T-helper 1 cell treated with Interleukin-12 subunit alpha and Interleukin-12 subunit beta and Interleukin-4 antibody, amounts not matched to agents 30 ng/mL and 1 ng/mL, for 36 hours (primary cell): ENCODE data around the gene CCDC68. TPM values are rescaled to one million over a fixed set of nuclear protein-coding genes. Genes with fewer than 3 reads are reported as not detected.
"Not testable (repeated sequence)": the region's sequence is repeated elsewhere in the genome, so short reads cannot be mapped to it uniquely, and the experiment has no call there.

Source experiments
- intact Hi-C: fragments of 100-400 bp; cut with micrococcal nuclease; formaldehyde crosslinking; loops from one replicate; pipeline ENCODE4 v1.15.1; 2024
- total RNA-seq: library from RNA; stranded (reverse); gene quantifications from 2 replicates; pipeline ENCODE4 v1.2.3, GENCODE V29; 2022

CCDC68 gene, protein sequence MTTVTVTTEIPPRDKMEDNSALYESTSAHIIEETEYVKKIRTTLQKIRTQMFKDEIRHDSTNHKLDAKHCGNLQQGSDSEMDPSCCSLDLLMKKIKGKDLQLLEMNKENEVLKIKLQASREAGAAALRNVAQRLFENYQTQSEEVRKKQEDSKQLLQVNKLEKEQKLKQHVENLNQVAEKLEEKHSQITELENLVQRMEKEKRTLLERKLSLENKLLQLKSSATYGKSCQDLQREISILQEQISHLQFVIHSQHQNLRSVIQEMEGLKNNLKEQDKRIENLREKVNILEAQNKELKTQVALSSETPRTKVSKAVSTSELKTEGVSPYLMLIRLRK
- total RNA-seq = not detected in 2 replicates

DNA sequence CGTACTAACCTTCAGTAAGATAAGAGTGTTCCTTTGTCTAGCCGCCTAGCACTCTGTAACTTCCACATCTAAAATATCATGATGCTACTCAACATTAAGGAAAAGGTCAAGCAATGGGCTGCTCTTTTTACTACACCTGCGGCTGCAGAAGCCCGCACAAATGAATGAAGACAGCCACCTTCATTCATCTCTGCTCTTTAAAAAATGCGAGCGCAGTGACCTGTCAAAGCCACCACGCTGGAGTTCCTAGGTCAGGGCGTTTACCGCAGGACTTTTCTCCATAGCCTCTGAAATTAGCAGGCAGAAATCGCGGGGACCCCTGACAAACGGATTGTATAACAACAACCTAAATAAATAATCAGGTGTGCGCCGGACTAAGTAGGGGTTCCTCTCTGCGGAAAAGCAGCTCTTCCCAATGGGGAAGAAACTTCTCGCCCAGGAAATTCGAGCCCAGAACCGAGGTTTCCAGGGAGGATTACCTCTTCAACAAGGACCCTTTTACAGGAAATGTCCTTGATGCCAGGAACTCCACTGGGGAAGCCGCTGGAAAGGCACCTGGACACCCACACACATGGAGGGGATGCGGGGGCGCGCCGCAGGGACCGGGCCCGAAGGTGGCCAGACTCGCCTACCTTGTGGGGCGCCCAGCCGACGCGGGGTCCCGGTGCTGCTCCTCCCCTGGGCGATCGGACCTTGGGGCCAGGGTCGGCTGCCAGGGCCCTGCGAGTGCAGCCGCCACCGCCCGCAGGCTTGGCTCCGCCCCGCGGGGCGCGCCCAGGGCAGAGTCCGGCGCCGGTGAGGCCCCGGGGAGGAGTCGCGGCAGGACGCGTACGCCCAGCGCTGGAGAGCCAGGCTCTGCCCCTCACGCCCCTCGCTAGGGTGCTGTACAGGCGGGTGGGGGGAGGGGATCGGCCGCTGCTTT is at the start of gene CCDC68:
TSS of gene CCDC68 (minus strand) at position 758 of the 922 bp plus-strand sequence. CDS start 16,670 bp downstream, outside the sequence.
- intact Hi-C loops = no loop called here

DNA sequence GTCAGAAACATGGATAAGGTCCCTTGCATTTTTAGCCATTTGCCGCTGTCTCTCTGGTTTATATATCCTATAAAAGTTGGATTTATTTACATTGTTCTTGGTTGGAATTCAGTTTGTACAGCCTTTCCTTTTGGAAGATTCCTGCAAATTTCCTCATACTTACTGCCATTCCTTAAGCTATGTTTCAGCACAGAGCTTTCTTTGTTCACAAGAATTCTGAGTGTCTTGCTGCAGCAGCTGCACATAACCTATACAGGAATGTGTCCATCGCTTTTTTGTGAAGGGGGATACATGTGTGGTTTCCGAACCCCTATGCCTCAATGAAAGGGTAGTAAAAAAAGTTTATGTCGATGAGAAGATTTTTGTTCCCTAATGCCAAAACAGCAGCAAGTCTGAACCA is 48.3 kb upstream of the CCDC68 start:
- intact Hi-C loops = no loop called here

DNA sequence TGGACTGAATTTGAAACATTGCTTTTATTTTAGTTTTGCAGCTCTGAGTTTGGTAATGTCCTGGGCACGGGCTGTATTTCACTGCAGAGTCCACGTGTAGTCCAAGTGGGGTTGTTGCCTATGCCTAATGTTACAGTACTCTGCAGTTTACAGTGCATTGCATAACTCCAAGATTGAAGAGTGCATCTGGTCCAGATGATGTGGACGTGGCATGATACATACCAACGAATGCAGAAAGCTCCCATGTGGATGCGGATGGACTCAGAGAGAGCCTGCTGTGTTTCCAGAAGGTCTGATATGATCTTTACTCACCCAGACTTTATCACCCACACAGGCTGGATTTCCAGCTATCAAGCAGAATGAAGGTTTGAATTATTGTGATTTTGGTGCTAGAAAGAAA is 44.4 kb upstream of the CCDC68 start:
- intact Hi-C loops = no loop called here

DNA sequence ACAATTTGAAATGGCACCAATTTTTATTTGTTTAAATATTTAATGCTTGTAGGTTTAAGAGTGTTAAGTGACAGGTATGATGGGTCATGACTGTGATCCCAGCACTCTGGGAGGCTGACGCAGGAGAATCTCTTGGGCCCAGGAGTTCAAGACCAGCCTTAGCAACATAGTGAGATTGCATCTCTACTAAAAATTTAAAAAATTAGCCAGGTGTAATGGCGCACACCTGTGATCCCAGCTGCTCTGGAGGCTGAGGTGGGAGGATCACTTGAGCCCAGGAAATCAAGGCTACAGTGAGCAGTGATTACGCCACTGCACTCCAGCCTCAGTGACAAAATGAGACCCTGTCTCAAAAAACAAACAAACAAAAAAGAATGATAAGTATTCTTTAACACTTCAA is 43.0 kb upstream of the CCDC68 start:
- intact Hi-C loops = no loop called here

DNA sequence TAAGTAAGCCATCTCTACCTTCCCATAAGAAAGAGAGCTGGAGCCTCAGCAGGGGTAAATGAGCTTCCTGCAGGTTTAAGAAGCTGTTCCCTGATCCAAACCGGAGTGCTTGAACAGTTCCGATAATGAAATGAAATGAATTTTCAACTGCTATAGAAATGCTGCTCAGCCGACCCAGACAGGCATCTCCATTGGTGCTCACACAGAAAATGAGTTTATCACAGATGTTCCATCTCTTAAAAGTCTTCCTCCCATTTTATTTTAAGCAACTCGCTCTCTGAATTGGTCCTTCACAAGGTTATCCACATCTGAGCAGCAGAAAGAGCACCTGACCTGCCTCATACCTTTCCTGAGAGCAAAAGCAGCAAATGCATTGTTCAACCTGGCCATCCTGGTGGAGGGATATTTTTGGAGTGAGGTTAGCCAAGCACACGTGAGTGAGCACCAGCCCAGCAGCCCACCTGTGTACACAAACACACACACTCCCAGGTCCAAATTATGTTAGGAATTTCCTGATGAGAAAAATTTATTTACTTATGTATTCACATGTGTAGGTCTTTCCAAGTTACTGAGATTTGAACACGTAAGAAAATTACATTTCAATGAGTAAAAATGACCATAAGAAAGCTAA is 42.2 kb upstream of the CCDC68 start:
- intact Hi-C loops = no loop called here

DNA sequence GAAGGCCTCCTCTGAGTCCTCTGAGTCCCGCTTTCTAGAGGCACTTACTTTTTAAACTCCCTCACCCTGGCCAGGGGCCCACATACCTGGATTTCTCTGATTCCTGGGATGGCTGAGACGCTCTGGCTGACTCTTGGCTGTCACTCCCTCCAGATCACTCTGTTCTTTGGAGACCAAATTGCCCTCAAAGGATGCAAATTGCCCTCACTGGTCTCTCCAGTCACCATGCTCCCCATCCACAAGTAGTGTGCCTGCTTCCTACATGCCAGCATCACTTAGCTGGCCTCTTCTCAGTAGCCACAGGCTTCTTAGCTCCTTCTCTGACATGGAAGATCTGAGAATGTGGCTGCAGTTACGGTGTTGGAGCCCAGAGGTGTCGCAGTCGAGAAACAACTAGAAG is 41.3 kb upstream of the CCDC68 start:
- intact Hi-C loops = no loop called here

DNA sequence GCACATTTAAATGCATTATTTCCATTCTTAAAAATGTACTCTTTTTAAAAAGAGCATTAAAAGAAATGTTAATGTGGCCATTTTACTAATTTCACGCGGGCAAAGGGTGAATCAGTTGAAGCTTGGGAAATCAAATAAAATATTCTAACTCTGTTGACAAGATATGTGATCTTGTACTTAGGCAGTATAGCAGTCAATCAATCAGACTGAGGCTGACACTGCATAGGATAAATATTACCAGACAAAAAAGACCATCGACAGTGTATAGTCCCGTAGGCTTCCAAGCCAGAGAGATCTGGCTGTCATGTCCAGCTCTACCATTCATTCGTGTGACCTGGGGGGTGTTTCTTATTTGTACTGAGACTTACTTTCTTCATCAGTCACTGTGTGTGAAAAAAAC is 39.8 kb upstream of the CCDC68 start:
- intact Hi-C loops = no loop called here

DNA sequence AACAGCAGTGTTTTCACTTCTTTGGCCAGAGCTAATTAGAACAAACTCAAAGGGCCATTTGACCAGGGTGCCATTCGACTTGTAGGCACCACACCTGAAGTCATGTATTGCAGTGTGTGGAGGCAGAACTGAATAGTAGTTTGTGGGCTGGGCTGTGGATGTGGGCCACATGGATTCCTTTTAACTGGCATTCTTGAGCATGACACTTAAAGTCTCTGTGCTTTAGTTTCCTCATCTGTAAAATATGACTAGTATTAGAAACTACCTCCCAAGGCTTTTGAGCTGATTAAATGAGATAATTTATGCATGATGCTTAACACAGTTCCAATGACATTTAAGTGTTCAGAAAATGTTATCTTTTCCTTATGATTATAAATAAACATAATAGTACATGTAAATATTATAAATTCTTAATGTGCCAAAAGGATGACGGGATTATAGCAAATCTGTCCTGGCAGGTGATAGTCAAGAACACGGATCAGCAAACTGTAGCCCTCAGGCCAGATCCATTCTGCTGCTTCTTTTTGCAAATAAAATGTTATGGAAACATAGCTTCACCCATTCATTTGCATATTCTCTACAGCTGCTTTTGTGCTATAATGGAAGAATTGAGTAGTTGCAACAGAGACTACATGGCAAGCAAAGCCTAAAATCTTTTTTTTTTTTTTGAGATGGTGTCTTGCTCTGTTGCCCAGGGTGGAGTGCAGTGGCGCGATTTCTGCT is 36.3 kb upstream of the CCDC68 start:
- intact Hi-C loops = no loop called here

DNA sequence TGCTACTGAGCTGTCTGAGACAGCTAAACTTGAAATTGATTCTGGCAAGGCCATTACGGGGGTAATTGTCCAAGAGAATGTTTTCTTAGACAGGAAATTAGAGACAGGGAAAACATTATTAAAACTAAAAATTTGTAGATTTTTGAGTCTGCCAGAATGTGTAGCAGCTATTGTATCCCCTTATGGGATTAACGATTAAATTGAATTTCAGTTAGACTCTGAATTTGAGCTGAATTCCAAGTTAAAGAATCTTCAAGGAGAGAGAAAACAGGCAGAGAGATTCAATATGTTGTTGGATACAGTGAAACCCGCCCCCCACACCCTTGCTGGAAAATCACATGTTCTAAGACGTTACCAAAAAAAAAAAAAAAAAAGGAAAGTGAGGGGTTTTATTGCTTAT is 32.7 kb upstream of the CCDC68 start:
- intact Hi-C loops = no loop called here

DNA sequence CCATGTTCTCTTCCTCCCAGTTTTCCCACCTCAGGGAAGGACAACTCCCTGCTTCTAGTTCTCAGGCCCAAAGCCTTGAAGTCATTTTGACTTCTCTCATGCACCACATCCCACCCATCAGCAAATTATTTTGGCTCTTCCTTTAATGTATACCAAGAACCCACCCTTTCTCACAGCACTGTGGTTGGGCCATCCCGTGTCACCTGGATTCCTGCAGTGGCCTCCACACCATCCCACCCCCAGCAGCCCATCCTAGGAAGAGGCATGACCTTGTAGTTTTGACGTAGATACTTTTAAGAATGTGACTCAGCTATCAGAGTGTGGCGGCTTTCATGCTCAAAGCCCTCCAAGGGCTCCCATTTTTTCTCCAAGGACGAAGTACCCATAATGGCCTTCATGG is 25.6 kb upstream of the CCDC68 start:
- intact Hi-C loops = no loop called here

DNA sequence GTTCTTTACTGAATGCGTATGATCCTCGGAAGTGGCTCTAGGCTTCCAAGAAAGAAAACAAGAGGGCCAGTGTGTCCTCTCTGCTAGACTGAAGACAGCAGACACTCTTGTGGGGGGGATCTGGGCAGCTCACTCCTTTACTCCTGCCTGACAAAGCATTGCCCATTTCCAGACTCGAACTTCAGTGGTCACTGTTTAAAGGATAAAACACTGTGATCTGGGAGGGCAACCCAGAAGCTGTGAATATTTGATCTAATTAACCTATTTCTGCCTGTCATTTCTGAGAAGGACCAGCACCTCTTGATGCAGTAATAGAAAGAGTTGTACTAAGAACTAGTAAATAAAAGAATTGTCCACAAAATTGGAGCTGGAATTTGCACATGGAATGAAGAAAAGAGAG is 24.5 kb upstream of the CCDC68 start:
- intact Hi-C loops = loop anchor here (1.0 to 2.0 kb wide), 8 partner anchors 37 to 626 kb away; partner anchors contain the start of genes C18orf54 and STARD6

DNA sequence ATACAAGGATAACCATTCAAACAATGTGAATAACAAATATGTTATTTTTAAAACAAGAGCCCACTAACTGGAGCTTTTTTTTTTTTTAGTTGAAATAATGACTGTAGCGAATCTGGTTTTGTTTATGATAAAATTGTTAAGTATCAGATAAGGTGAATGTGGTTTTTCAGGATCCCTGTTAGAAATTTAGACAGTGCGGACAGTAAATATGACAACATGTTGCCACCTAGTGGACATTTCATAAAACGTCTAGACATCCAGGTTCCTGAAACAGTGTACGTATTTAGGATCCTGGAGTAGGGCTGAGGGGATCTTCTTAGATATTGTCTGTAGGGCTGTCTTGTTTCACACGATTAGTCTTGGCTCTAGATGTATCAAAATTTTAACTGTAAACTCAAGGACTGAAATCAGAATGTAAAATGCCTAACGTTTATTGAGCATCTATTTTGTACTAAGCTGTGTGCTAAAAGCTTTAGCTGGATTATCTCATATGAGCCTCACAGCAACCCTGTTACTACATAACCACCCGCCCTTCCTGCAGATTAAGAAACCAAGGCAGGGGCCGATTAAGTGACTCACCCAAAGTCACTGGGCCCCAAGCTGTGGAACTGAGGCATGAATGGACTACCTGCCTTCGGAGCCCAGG is 23.9 kb upstream of the CCDC68 start:
- intact Hi-C loops = loop anchor here (1.0 to 2.0 kb wide), 8 partner anchors 36 to 626 kb away; partner anchors contain the start of genes C18orf54 and STARD6

DNA sequence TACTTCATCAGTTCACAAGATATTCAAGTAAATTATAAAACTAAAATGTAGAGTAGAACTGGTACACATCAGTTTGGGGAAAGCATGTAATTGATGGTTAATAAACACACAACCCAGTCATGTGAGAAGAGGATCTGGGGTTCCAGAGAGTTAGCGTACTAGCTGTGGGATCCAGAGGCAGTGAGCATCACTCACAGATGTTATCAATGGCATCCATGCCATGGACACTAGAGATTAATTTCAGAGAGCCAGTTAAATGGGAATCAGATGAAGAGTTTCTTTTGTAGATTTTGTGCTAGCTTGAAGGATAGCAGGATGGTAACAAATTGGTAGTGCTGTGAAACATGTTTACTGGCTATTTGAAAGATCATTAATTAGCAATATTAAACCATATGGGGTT is 21.8 kb upstream of the CCDC68 start:
- intact Hi-C loops = no loop called here

DNA sequence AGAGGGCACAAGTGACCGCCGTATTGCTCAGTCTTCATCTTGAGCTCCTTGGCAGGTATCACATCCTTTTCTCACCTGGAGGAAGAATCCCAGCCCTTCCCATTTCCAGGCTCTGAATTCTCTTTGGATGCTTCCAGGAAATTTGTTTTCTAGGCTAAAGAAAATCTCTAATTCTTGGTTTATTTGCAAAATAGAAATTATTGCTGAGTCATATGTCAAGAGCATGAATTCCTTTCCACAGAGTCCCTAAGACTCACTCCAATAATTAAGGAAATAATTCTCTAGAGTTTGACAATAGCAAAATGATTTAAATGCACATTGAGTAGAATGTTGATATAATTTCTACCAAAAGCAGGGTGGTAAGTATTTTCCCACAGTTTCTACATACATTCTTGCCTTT is 16.3 kb upstream of the CCDC68 start:
- intact Hi-C loops = no loop called here

DNA sequence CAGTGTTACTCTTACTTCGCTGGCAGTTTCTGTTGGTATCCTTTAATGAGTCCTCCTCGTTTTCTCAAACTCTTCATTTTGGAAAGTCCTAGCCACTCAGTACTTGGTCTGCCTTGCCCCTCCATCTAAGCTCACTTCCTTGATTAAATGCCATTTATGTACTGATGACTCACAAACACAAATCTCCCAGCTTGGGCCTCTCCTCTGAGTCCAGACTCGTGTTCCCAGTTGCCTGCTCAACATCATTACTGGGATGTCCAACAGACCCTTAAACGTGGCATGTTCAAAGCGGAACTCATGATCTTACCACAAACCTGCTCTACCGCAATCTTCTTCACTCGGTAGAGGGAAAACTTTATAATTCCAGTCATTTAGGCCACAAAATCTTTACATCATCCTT is 13.8 kb upstream of the CCDC68 start:
- intact Hi-C loops = no loop called here

DNA sequence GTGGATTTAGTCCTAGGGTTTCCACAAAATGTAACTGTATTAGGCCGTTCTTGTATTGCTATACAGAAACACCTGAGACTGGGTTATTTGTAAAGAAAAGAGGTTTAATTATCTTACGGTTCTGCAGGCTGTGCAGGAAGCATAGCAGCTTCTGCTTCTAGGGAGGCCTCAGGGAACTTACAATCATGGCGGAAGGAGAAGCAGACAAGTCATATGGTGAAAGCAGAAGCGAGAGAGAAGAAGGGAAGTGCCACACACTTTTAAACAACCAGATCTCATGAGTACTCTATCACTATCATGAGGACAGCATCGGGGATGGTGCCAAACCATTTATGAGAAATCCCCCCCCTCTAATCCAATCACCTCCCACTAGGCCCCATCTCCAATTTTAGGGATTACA is 9.5 kb upstream of the CCDC68 start:
- intact Hi-C loops = no loop called here

DNA sequence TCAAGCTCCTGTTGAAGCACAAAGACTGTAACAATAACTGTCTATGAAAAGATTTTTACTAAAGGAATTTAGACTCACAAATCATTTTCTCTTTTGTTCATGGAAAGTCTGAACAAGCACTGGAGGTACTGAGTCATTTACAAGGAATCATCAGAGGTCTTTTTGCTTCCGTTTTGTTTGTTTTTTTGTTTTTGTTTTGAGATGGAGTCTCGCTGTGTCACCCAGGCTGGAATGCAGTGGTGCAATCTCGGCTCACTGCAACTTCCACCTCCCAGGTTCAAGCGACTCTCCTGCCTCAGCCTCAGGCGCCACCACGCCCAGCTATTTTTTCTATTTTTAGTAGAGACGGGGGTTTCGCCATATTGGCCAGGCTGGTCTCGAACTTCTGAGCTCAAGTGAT is 9.0 kb upstream of the CCDC68 start:
- intact Hi-C loops = not testable (repeated sequence)

DNA sequence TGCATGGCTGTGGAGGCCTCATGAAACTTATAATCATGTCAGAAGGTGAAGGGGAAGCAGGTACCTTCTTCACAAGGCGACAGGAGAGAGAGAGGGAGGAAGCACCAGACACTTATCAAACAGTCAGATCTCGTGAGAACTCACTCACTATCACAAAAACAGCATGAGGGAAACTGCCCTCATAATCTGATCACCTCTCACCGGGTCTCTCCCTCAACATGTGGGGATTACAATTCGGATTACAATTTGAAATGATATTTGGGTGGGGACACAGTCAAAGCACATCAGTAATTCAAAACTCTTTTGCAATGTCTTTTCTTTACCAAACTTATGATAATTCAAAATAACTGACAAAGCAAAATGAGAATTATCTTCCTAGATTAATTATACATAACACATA is 8.5 kb upstream of the CCDC68 start:
- intact Hi-C loops = no loop called here

DNA sequence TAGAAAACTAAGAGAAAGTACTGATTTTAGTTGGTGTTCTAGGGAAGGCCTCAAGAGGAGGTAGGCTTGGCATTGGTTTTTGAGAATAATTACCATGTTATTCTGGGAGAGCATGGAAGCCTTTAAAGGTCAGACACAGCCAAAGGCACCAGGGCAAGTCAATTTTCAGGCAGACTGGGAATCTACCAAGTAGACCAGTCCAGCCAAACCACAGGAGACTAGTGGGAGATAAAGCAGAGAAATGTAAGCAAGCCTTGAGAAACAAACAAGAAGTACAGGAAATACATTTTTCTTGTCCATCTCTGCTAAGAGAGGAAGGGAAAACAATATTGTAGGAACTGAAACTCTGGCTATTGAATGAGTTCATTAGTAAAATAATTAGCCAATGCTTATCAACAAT is 5.5 kb upstream of the CCDC68 start:
- intact Hi-C loops = no loop called here

DNA sequence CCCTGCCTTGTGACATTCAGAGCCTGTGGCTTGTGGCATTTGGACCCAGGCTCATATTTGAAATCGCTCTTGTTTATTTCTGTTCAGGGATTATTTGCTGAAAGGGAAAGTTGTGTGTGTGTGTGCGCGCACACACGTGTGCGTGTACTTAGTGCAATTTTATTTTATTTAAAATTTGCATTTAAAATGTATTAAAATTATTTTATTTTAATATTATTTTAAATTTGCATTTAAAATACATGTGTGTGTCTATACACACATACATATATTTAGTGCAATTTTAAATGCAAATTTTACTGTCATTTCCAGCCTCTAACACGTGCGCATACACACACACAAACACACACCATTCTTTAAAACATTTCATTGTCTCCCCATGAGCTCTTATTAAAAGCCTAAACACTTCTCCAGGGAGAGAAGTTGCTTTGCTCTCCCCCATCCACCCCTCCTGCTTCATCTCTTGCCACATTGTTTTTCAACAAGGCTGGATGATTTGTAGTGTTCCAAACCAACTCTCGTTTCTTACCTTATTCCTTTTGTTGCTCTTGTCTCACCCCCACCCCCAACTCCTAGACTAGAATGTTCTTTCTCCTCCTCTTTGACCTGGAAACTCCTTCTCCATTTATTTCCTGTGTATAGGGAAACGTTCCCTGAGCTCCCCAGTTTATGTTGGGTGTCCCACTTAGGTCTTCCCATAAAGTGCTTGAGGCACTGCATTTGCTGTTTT is 3.8 kb upstream of the CCDC68 start:
- intact Hi-C loops = no loop called here
